Epithelial cell of prostate (primary cell): ENCODE measurements around the gene CERS6.

Source experiments
- DNase-seq: peaks from one replicate; pipeline ENCODE4 v3.0.0-alpha.2; 2011; ENCODE audit warnings: low read depth, low spot score
- H3K27ac ChIP-seq: fragments of 450-650 bp; 2 replicates; pipeline ENCODE4 v1.5.1; 2017; ENCODE audit warnings: mild to moderate bottlenecking

Gene CERS6

GRCh38 chr2:168712053-168712452 lies 256.0 kb downstream of the CERS6 start:
- no peak overlapping the region for H3K27ac ChIP-seq
- DNase-seq = no peak

GRCh38 chr2:168713325-168713724 lies 257.3 kb downstream of the CERS6 start:
- H3K27ac ChIP-seq = no peak overlapping the region
- no peak for DNase-seq

- no peak overlapping the region for H3K27ac ChIP-seq
- DNase-seq = no peak
Observed at GRCh38 chr2:168715849-168716248, 259.8 kb downstream of the CERS6 start.

GRCh38 chr2:168716839-168717238 lies 260.8 kb downstream of the CERS6 start:
- no peak for DNase-seq

GRCh38 chr2:168717790-168718502 lies 261.9 kb downstream of the CERS6 start:
- peak overlapping the region; percentile 83 for H3K27ac ChIP-seq
- peak; percentile 6 for DNase-seq

More at GRCh38 chr2:168716839-168717238, 260.8 kb downstream of the CERS6 start:
- H3K27ac ChIP-seq = peak overlapping the region; percentile 83

- peak overlapping the region; percentile 83 for H3K27ac ChIP-seq
- DNase-seq = peak; percentile 63
Observed at GRCh38 chr2:168718622-168719021, 262.6 kb downstream of the CERS6 start.

- peak overlapping the region; percentile 83 for H3K27ac ChIP-seq
- no peak for DNase-seq
Observed at GRCh38 chr2:168719446-168719845, 263.4 kb downstream of the CERS6 start.

- no peak for DNase-seq
- H3K27ac ChIP-seq = no peak overlapping the region
Observed at GRCh38 chr2:168722592-168722991, 266.5 kb downstream of the CERS6 start.

GRCh38 chr2:168723275-168723899 lies 267.3 kb downstream of the CERS6 start:
- no peak overlapping the region for H3K27ac ChIP-seq
- no peak for DNase-seq

- H3K27ac ChIP-seq = no peak overlapping the region
- DNase-seq = no peak
Observed at GRCh38 chr2:168726375-168726774, 270.3 kb downstream of the CERS6 start.

GRCh38 chr2:168727904-168728470 lies 271.9 kb downstream of the CERS6 start:
- H3K27ac ChIP-seq = no peak overlapping the region
- DNase-seq = no peak

- no peak for DNase-seq
- H3K27ac ChIP-seq = no peak overlapping the region
Observed at GRCh38 chr2:168729455-168729854, 273.4 kb downstream of the CERS6 start.

GRCh38 chr2:168730344-168730743 lies 274.3 kb downstream of the CERS6 start:
- no peak overlapping the region for H3K27ac ChIP-seq
- DNase-seq = no peak

- no peak for DNase-seq
- H3K27ac ChIP-seq = no peak overlapping the region
Observed at GRCh38 chr2:168731002-168731401, 274.9 kb downstream of the CERS6 start.

GRCh38 chr2:168731616-168732015 lies 275.5 kb downstream of the CERS6 start:
- DNase-seq = no peak
- no peak overlapping the region for H3K27ac ChIP-seq

- H3K27ac ChIP-seq = no peak overlapping the region
- DNase-seq = no peak
Observed at GRCh38 chr2:168732100-168732499, 276.0 kb downstream of the CERS6 start.

- no peak for DNase-seq
- H3K27ac ChIP-seq = no peak overlapping the region
Observed at GRCh38 chr2:168732506-168732905, 276.4 kb downstream of the CERS6 start.

GRCh38 chr2:168734199-168734760 lies 278.2 kb downstream of the CERS6 start:
- DNase-seq = no peak
- no peak overlapping the region for H3K27ac ChIP-seq

GRCh38 chr2:168736649-168737445 lies 280.8 kb downstream of the CERS6 start:
- no peak for DNase-seq
- no peak overlapping the region for H3K27ac ChIP-seq

GRCh38 chr2:168738062-168738461 lies 282.0 kb downstream of the CERS6 start:
- DNase-seq = peak; percentile 26
- no peak overlapping the region for H3K27ac ChIP-seq
